Measurements from ENCODE around the gene JDP2. TPM values are rescaled to one million over a fixed set of nuclear protein-coding genes. Genes with fewer than 3 reads are reported as not detected.
A peak's percentile ranks its signal among the peaks of the same experiment; 100 is the strongest.

JDP2 gene
- total RNA-seq, 1 experiment from 2014 or later = 19.3 TPM

GRCh38 chr14:75435473-75435872 lies 7.7 kb downstream of the JDP2 start:
- no peak for DNase-seq (ENCODE audit: low spot score)

- no peak for DNase-seq (ENCODE audit: low spot score)
Observed at GRCh38 chr14:75437201-75438143, 9.7 kb downstream of the JDP2 start.

GRCh38 chr14:75438486-75439080 lies 10.8 kb downstream of the JDP2 start:
- no peak for DNase-seq (ENCODE audit: low spot score)

- no peak for DNase-seq (ENCODE audit: low spot score)
Observed at GRCh38 chr14:75439989-75440388, 12.2 kb downstream of the JDP2 start.

GRCh38 chr14:75440733-75441477 lies 13.1 kb downstream of the JDP2 start:
- DNase-seq (ENCODE audit: low spot score) = no peak

GRCh38 chr14:75441728-75442127 lies 13.9 kb downstream of the JDP2 start:
- DNase-seq (ENCODE audit: low spot score) = no peak

- no peak for DNase-seq (ENCODE audit: low spot score)
Observed at GRCh38 chr14:75442166-75442565, 14.3 kb downstream of the JDP2 start.

- no peak for DNase-seq (ENCODE audit: low spot score)
Observed at GRCh38 chr14:75442642-75443041, 14.8 kb downstream of the JDP2 start.

- no peak for DNase-seq (ENCODE audit: low spot score)
Observed at GRCh38 chr14:75443203-75443969, 15.6 kb downstream of the JDP2 start.

GRCh38 chr14:75445236-75445635 lies 17.4 kb downstream of the JDP2 start:
- DNase-seq (ENCODE audit: low spot score) = no peak

- no peak for DNase-seq (ENCODE audit: low spot score)
Observed at GRCh38 chr14:75445963-75446362, 18.1 kb downstream of the JDP2 start.

- DNase-seq (ENCODE audit: low spot score) = no peak
Observed at GRCh38 chr14:75446447-75446846, 18.6 kb downstream of the JDP2 start.

GRCh38 chr14:75448209-75448608 lies 20.4 kb downstream of the JDP2 start:
- no peak for DNase-seq (ENCODE audit: low spot score)

GRCh38 chr14:75449036-75449435 lies 21.2 kb downstream of the JDP2 start:
- DNase-seq (ENCODE audit: low spot score) = no peak

GRCh38 chr14:75449696-75450095 lies 21.9 kb downstream of the JDP2 start:
- no peak for DNase-seq (ENCODE audit: low spot score)

- DNase-seq (ENCODE audit: low spot score) = peak; percentile 36
Observed at GRCh38 chr14:75450381-75451276, 22.8 kb downstream of the JDP2 start.

GRCh38 chr14:75452324-75452723 lies 24.5 kb downstream of the JDP2 start:
- no peak for DNase-seq (ENCODE audit: low spot score)

- DNase-seq (ENCODE audit: low spot score) = peak; percentile 54
Observed at GRCh38 chr14:75452900-75453816, 25.3 kb downstream of the JDP2 start.

GRCh38 chr14:75453817-75454434 lies 26.1 kb downstream of the JDP2 start:
- no peak for DNase-seq (ENCODE audit: low spot score)

Measured in A172 (cell line).